Fibroblast of lung (primary cell): Measurements from ENCODE around the gene POLR3G.

ENCODE experiments used
- EZH2 ChIP-seq: IDR thresholded peaks from 2 replicates; pipeline ENCODE4 v1.5.1; 2012; ENCODE audit warnings: low read length, control low read depth, mild to moderate bottlenecking; ENCODE audit errors: missing control alignments
- TF ChIP-seq, protein P1 (sequence below), 2 donors: IDR thresholded peaks in 1 of 2; conservative IDR thresholded peaks in 1 of 2; 1 replicate in 1 of 2; 2 replicates in 1 of 2; pipeline ENCODE4 v1.5.1; 2011 to 2012; ENCODE audit warnings: low read length in 2 of 2, control low read depth in 1 of 2, inconsistent platforms in 1 of 2, low read depth in 1 of 2, mild to moderate bottlenecking in 1 of 2

DNA sequence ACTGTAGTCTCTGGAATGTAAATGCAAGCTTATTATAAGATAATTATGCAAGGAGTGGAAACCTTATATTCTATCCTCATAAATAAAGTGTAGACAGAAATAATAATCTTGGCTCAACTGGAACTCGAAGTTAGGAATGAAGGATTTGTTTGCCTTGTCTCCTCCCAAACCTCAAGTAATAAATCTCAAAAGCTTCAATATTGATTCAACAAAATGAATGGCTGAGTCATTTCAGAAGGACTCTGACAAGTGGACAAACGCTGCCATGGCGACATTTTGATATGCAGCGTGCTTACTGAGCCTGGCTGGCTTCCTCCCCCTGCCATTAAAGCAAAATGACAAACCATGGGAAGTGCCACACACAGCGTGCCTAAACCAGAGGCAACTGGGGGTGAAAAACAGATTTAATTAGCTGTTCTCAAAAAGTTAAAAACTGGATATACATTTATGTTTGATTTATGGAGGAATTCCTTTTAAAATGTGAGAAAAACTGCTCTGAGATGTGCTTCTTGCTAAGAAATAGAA is 73.5 kb downstream of the POLR3G start:
- TF ChIP-seq, protein P1, sequence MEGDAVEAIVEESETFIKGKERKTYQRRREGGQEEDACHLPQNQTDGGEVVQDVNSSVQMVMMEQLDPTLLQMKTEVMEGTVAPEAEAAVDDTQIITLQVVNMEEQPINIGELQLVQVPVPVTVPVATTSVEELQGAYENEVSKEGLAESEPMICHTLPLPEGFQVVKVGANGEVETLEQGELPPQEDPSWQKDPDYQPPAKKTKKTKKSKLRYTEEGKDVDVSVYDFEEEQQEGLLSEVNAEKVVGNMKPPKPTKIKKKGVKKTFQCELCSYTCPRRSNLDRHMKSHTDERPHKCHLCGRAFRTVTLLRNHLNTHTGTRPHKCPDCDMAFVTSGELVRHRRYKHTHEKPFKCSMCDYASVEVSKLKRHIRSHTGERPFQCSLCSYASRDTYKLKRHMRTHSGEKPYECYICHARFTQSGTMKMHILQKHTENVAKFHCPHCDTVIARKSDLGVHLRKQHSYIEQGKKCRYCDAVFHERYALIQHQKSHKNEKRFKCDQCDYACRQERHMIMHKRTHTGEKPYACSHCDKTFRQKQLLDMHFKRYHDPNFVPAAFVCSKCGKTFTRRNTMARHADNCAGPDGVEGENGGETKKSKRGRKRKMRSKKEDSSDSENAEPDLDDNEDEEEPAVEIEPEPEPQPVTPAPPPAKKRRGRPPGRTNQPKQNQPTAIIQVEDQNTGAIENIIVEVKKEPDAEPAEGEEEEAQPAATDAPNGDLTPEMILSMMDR (conservative IDR thresholded peaks at IDR 0.05 in 1 of 2, IDR thresholded peaks at IDR 0.05 in 1 of 2; ENCODE audit: low read depth in 1 of 2, low read length in 2 of 2): no peak
- no peak for TF ChIP-seq EZH2
